ENCODE results near the gene JSRP1. TPM values are rescaled to one million over a fixed set of nuclear protein-coding genes. Genes with fewer than 3 reads are reported as not detected.

Gene JSRP1
- total RNA-seq, 3 donors from 2014 or later: 0.63 to 0.95 (median 0.89) TPM

- H3K27me3 Mint-ChIP-seq (ENCODE audit: low read depth): no peaks in the 10 kb centered on the region
- DNase-seq: no peak
- no peaks in the 10 kb centered on the region for H3K9me3 Mint-ChIP-seq
- ATAC-seq: no peak
- peaks cover 31% of the 10 kb centered on the region for H3K4me1 Mint-ChIP-seq (ENCODE audit: low read depth)
- peaks cover 16% of the 10 kb centered on the region for H3K36me3 Mint-ChIP-seq (ENCODE audit: insufficient read depth)
- H3K4me3 Mint-ChIP-seq: no peak overlapping the region
Measured at GRCh38 chr19:2275588-2276428, 19.6 kb upstream of the JSRP1 start.

- peaks cover 31% of the 10 kb centered on the region for H3K4me1 Mint-ChIP-seq (ENCODE audit: low read depth)
- no peaks in the 10 kb centered on the region for H3K9me3 Mint-ChIP-seq
- ATAC-seq (no peak), DNase-seq (no peak)
- H3K4me3 Mint-ChIP-seq: peak overlapping the region; percentile 29
- H3K36me3 Mint-ChIP-seq (ENCODE audit: insufficient read depth): peaks cover 16% of the 10 kb centered on the region
- H3K27me3 Mint-ChIP-seq (ENCODE audit: low read depth): no peaks in the 10 kb centered on the region
Measured at GRCh38 chr19:2274931-2275535, 18.8 kb upstream of the JSRP1 start.

GRCh38 chr19:2274185-2274711 lies 18.0 kb upstream of the JSRP1 start:
- ATAC-seq: no peak
- no peaks in the 10 kb centered on the region for H3K27me3 Mint-ChIP-seq (ENCODE audit: low read depth)
- H3K9me3 Mint-ChIP-seq: no peaks in the 10 kb centered on the region
- H3K4me1 Mint-ChIP-seq (ENCODE audit: low read depth): peaks cover 31% of the 10 kb centered on the region
- H3K36me3 Mint-ChIP-seq (ENCODE audit: insufficient read depth): peaks cover 16% of the 10 kb centered on the region
- H3K4me3 Mint-ChIP-seq: peak overlapping the region; percentile 75
- DNase-seq: no peak

GRCh38 chr19:2273356-2274184 lies 17.4 kb upstream of the JSRP1 start:
- peak; percentile 21 to 39 for ATAC-seq
- H3K27me3 Mint-ChIP-seq (ENCODE audit: low read depth): no peaks in the 10 kb centered on the region

GRCh38 chr19:2271234-2272103 lies 15.3 kb upstream of the JSRP1 start:
- DNase-seq (no peak), ATAC-seq (no peak)
- H3K9me3 Mint-ChIP-seq: no peaks in the 10 kb centered on the region
- peaks cover 16% of the 10 kb centered on the region for H3K36me3 Mint-ChIP-seq (ENCODE audit: insufficient read depth)
- peak overlapping the region; percentile 92 for H3K4me3 Mint-ChIP-seq
- H3K27me3 Mint-ChIP-seq (ENCODE audit: low read depth): no peaks in the 10 kb centered on the region
- H3K4me1 Mint-ChIP-seq (ENCODE audit: low read depth): peaks cover 33% of the 10 kb centered on the region

More at GRCh38 chr19:2273356-2274184, 17.4 kb upstream of the JSRP1 start:
- peak; percentile 68 for DNase-seq
- H3K4me3 Mint-ChIP-seq: peak overlapping the region; percentile 75
- peaks cover 31% of the 10 kb centered on the region for H3K4me1 Mint-ChIP-seq (ENCODE audit: low read depth)
- H3K36me3 Mint-ChIP-seq (ENCODE audit: insufficient read depth): peaks cover 16% of the 10 kb centered on the region
- no peaks in the 10 kb centered on the region for H3K9me3 Mint-ChIP-seq

- H3K9me3 Mint-ChIP-seq: no peaks in the 10 kb centered on the region
- H3K27me3 Mint-ChIP-seq (ENCODE audit: low read depth): no peaks in the 10 kb centered on the region
- ATAC-seq: peak; percentile 26 to 39
- peaks cover 37% of the 10 kb centered on the region for H3K4me1 Mint-ChIP-seq (ENCODE audit: low read depth)
- DNase-seq: peak; percentile 71
- peak overlapping the region; percentile 92 for H3K4me3 Mint-ChIP-seq
- peaks cover 16% of the 10 kb centered on the region for H3K36me3 Mint-ChIP-seq (ENCODE audit: insufficient read depth)
Measured at GRCh38 chr19:2270423-2271233, 14.4 kb upstream of the JSRP1 start.

GRCh38 chr19:2270157-2270422 lies 13.9 kb upstream of the JSRP1 start:
- no peaks in the 10 kb centered on the region for H3K27me3 Mint-ChIP-seq (ENCODE audit: low read depth)
- ATAC-seq: no peak
- H3K9me3 Mint-ChIP-seq: no peaks in the 10 kb centered on the region
- no peak for DNase-seq
- peaks cover 16% of the 10 kb centered on the region for H3K36me3 Mint-ChIP-seq (ENCODE audit: insufficient read depth)
- peak overlapping the region; percentile 92 for H3K4me3 Mint-ChIP-seq
- peaks cover 36% of the 10 kb centered on the region for H3K4me1 Mint-ChIP-seq (ENCODE audit: low read depth)

- peaks cover 16% of the 10 kb centered on the region for H3K36me3 Mint-ChIP-seq (ENCODE audit: insufficient read depth)
- H3K9me3 Mint-ChIP-seq: no peaks in the 10 kb centered on the region
- H3K27me3 Mint-ChIP-seq (ENCODE audit: low read depth): no peaks in the 10 kb centered on the region
- peak; percentile 99 for DNase-seq
- H3K4me3 Mint-ChIP-seq: peak overlapping the region; percentile 92
- H3K4me1 Mint-ChIP-seq (ENCODE audit: low read depth): peaks cover 33% of the 10 kb centered on the region
- ATAC-seq: peak; percentile 80 to 81
Measured at GRCh38 chr19:2269244-2270156, 13.3 kb upstream of the JSRP1 start.

- Mint-ChIP-seq H3K9me3 (no peaks in the 10 kb centered on the region), H3K4me1 (ENCODE audit: low read depth) (peaks cover 27% of the 10 kb centered on the region), H3K4me3 (peak overlapping the region; percentile 92), H3K36me3 (ENCODE audit: insufficient read depth) (peaks cover 11% of the 10 kb centered on the region), H3K27me3 (ENCODE audit: low read depth) (no peaks in the 10 kb centered on the region)
- DNase-seq: no peak
- ATAC-seq: no peak
Measured at GRCh38 chr19:2268861-2269243, 12.6 kb upstream of the JSRP1 start.

- DNase-seq: no peak
Measured at GRCh38 chr19:2268480-2268830, 12.2 kb upstream of the JSRP1 start.

GRCh38 chr19:2266183-2266993 lies 10.2 kb upstream of the JSRP1 start:
- Mint-ChIP-seq H3K4me3 (peak overlapping the region; percentile 19), H3K4me1 (ENCODE audit: low read depth) (peaks cover 11% of the 10 kb centered on the region), H3K27me3 (ENCODE audit: low read depth) (no peaks in the 10 kb centered on the region), H3K9me3 (no peaks in the 10 kb centered on the region), H3K36me3 (ENCODE audit: insufficient read depth) (peaks cover 2% of the 10 kb centered on the region)
- DNase-seq (no peak), ATAC-seq (no peak)

More at GRCh38 chr19:2268480-2268830, 12.2 kb upstream of the JSRP1 start:
- Mint-ChIP-seq H3K9me3 (no peaks in the 10 kb centered on the region), H3K27me3 (ENCODE audit: low read depth) (no peaks in the 10 kb centered on the region), H3K36me3 (ENCODE audit: insufficient read depth) (peaks cover 9% of the 10 kb centered on the region), H3K4me1 (ENCODE audit: low read depth) (peaks cover 23% of the 10 kb centered on the region), H3K4me3 (peak overlapping the region; percentile 92)
- no peak for ATAC-seq
